ENCODE data around the gene PDGFRB.

GRCh38 chr5:150068071-150068470 lies 87.6 kb downstream of the PDGFRB start:
- TF ChIP-seq, protein P1, sequence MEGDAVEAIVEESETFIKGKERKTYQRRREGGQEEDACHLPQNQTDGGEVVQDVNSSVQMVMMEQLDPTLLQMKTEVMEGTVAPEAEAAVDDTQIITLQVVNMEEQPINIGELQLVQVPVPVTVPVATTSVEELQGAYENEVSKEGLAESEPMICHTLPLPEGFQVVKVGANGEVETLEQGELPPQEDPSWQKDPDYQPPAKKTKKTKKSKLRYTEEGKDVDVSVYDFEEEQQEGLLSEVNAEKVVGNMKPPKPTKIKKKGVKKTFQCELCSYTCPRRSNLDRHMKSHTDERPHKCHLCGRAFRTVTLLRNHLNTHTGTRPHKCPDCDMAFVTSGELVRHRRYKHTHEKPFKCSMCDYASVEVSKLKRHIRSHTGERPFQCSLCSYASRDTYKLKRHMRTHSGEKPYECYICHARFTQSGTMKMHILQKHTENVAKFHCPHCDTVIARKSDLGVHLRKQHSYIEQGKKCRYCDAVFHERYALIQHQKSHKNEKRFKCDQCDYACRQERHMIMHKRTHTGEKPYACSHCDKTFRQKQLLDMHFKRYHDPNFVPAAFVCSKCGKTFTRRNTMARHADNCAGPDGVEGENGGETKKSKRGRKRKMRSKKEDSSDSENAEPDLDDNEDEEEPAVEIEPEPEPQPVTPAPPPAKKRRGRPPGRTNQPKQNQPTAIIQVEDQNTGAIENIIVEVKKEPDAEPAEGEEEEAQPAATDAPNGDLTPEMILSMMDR (IDR thresholded peaks at IDR 0.05; ENCODE audit: insufficient read depth, low read length, poor library complexity, severe bottlenecking) = no peak
- no peak for TF ChIP-seq EZH2phosphoT487 (conservative IDR thresholded peaks at IDR 0.05; ENCODE audit: low read length)

Data from SU-DHL-6 (cell line).